Mucosa of descending colon (tissue), 3 donors: ENCODE results near the gene PHACTR1. TPM values are rescaled to one million over a fixed set of nuclear protein-coding genes. Genes with fewer than 3 reads are reported as not detected.

Experiments
- ATAC-seq: fragments of 200-7000 bp; cut with Tn5 transposase; one replicate; pipeline ENCODE4 v1.9.1; 2020; ENCODE audit warnings: mild to moderate bottlenecking, moderate library complexity
- DNase-seq, 3 donors: peaks; one replicate each; pipeline ENCODE4 v3.0.0-alpha.2; 2020
- H3K36me3 ChIP-seq: fragments of 200-600 bp; one replicate; pipeline ENCODE4 v1.8.0; 2021; ENCODE audit warnings: low read depth, mild to moderate bottlenecking
- H3K4me1 ChIP-seq: fragments of 200-600 bp; one replicate; pipeline ENCODE4 v1.8.0; 2021; ENCODE audit warnings: low read depth, mild to moderate bottlenecking
- H3K4me3 ChIP-seq: fragments of 200-600 bp; one replicate; pipeline ENCODE4 v1.8.0; 2021; ENCODE audit warnings: mild to moderate bottlenecking
- H3K9me3 ChIP-seq: fragments of 200-600 bp; one replicate; pipeline ENCODE4 v1.8.0; 2021; ENCODE audit warnings: mild to moderate bottlenecking
- CTCF ChIP-seq: fragments of 200-600 bp; IDR thresholded peaks from one replicate; pipeline ENCODE4 v1.8.0; 2022; ENCODE audit warnings: antibody characterized with exemption, mild to moderate bottlenecking
- intact Hi-C, 2 donors: fragments of 100-400 bp; cut with DNase I in 1 of 2; cut with micrococcal nuclease in 1 of 2; formaldehyde crosslinking; loops; one replicate each; pipeline versions ENCODE4 v1.11.0 to v1.11.1; 2022; cut with DNase I, micrococcal nuclease
- total RNA-seq, 3 donors: library from RNA; stranded (reverse); fragmentation: NEBNext Ultra II Directional in 2 of 3; extraction: Animal tissue kit (Norgen Biotek cat#: 25700) in 2 of 3; gene quantifications; one replicate each; pipeline versions ENCODE4 v1.2.1 to v1.2.4, GENCODE V29; 2021 to 2023
- donor health status: DM: no; HTN: no; CAD: no; lungs with moderate emphysema.
- donor health status: DM: no; HTN: no; CAD: no.
- donor health status: DM: no; HTN: yes; CAD: no.

PHACTR1 gene
- total RNA-seq, 3 donors from 2014 or later, result 2.7 to 4.7 (median 3.1) TPM

GRCh38 chr6:13027207-13027606 lies 310.6 kb downstream of the PHACTR1 start:
- ATAC-seq (no peak), DNase-seq (no peak)
- H3K9me3 ChIP-seq, result no peaks in the 10 kb centered on the region
- H3K4me1 ChIP-seq, result no peaks in the 10 kb centered on the region
- H3K4me3 ChIP-seq, result no peak overlapping the region
- no peak for TF ChIP-seq CTCF
- intact Hi-C loops, result no loop called here
- H3K36me3 ChIP-seq, result no peaks in the 10 kb centered on the region

GRCh38 chr6:13030396-13030795 lies 313.8 kb downstream of the PHACTR1 start:
- TF ChIP-seq CTCF, result no peak
- Histone ChIP-seq H3K4me1 (no peaks in the 10 kb centered on the region), H3K9me3 (no peaks in the 10 kb centered on the region), H3K4me3 (no peak overlapping the region), H3K36me3 (no peaks in the 10 kb centered on the region)
- DNase-seq, result no peak
- intact Hi-C loops, result no loop called here
- no peak for ATAC-seq

GRCh38 chr6:13032566-13032965 lies 316.0 kb downstream of the PHACTR1 start:
- TF ChIP-seq CTCF, result no peak
- intact Hi-C loops, result no loop called here
- H3K4me3 ChIP-seq, result no peak overlapping the region
- no peak for ATAC-seq
- H3K9me3 ChIP-seq, result no peaks in the 10 kb centered on the region
- no peak for DNase-seq
- no peaks in the 10 kb centered on the region for H3K36me3 ChIP-seq
- no peaks in the 10 kb centered on the region for H3K4me1 ChIP-seq

DNA sequence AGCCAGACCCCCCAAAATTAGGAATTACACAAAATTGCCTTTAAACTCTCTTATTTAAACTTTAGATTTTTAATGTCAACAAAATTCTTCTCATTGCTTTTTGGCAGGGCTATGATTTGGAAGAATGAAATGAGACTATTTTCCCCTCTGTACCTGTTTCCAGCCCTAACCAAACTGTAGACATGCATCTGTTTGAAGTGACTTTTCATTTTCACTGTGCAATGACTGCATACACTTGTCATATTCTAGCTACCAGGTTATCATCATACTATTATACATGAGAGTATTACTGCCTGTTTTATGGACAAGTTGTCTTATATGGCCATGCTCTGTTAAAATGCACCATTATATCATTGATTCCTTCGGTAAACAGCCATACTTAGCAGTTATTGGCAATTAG lies 316.6 kb downstream of the PHACTR1 start:
- ATAC-seq, result no peak
- intact Hi-C loops, result no loop called here
- no peak for DNase-seq
- TF ChIP-seq CTCF, result no peak
- H3K4me3 ChIP-seq, result no peak overlapping the region
- no peaks in the 10 kb centered on the region for H3K4me1 ChIP-seq
- H3K9me3 ChIP-seq, result no peaks in the 10 kb centered on the region
- H3K36me3 ChIP-seq, result no peaks in the 10 kb centered on the region

DNA sequence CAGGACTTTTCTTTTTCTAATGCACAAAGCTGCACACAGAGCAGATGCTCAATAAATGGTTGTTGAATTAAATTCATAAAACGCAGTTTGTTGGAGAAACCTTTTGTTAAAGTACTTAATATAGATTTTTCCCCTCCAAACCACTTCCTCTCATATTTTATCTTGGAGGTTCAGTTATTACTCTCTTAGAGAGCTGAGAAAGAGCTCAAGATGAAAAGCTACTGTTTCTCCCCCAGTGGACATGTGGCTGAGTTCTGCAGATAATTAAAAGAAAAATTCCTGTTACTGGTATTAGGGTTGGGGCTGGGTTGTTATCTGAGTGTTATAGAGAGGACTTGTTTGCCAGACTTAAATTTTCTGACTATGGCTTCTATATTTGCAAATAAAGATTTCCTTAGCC lies 317.7 kb downstream of the PHACTR1 start:
- no peaks in the 10 kb centered on the region for H3K4me1 ChIP-seq
- intact Hi-C loops, result no loop called here
- no peaks in the 10 kb centered on the region for H3K36me3 ChIP-seq
- DNase-seq (no peak), ATAC-seq (no peak)
- no peak for TF ChIP-seq CTCF
- no peak overlapping the region for H3K4me3 ChIP-seq
- no peaks in the 10 kb centered on the region for H3K9me3 ChIP-seq

GRCh38 chr6:13035606-13036005 lies 319.0 kb downstream of the PHACTR1 start:
- TF ChIP-seq CTCF, result no peak
- DNase-seq (no peak), ATAC-seq (no peak)
- no peak overlapping the region for H3K4me3 ChIP-seq
- H3K36me3 ChIP-seq, result no peaks in the 10 kb centered on the region
- intact Hi-C loops, result no loop called here
- no peaks in the 10 kb centered on the region for H3K4me1 ChIP-seq
- H3K9me3 ChIP-seq, result no peaks in the 10 kb centered on the region
